GM23248 (cell line): ENCODE data around the gene PLXDC2. TPM values are rescaled to one million over a fixed set of nuclear protein-coding genes. Genes with fewer than 3 reads are reported as not detected.
A peak's percentile ranks its signal among the peaks of the same experiment; 100 is the strongest.

Experiments used
- DNase-seq: peaks from one replicate; pipeline ENCODE4 v3.0.0-alpha.2; 2015
- H2AFZ ChIP-seq: fragments of 200-600 bp; sonication (generic); 2 replicates; pipeline ENCODE4 v1.6.1; 2016; ENCODE audit warnings: antibody characterized with exemption
- H3F3A ChIP-seq: fragments of 200-600 bp; sonication (generic); 2 replicates; pipeline ENCODE4 v1.6.1; 2016; ENCODE audit warnings: mild to moderate bottlenecking, antibody characterized with exemption, mixed run types; ENCODE audit not compliant: insufficient read depth
- H3K27ac ChIP-seq: fragments of 200-600 bp; sonication (generic); 2 replicates; pipeline ENCODE4 v1.5.1; 2016; ENCODE audit warnings: mild to moderate bottlenecking
- H3K27me3 ChIP-seq: fragments of 200-600 bp; sonication (generic); replicated peaks from 2 replicates; pipeline ENCODE4 v1.6.1; 2016; ENCODE audit warnings: mild to moderate bottlenecking; ENCODE audit not compliant: insufficient read depth
- H3K36me3 ChIP-seq: fragments of 200-600 bp; sonication (generic); 2 replicates; pipeline ENCODE4 v1.6.1; 2016; ENCODE audit warnings: low read depth, mild to moderate bottlenecking
- H3K4me1 ChIP-seq: fragments of 200-600 bp; sonication (generic); 2 replicates; pipeline ENCODE4 v1.6.1; 2016; ENCODE audit warnings: mild to moderate bottlenecking; ENCODE audit not compliant: insufficient read depth
- H3K4me2 ChIP-seq: fragments of 200-600 bp; sonication (generic); one replicate; pipeline ENCODE4 v1.6.1; 2016; ENCODE audit warnings: mild to moderate bottlenecking; ENCODE audit not compliant: unreplicated experiment
- H3K4me3 ChIP-seq: fragments of 200-600 bp; sonication (generic); 2 replicates; pipeline ENCODE4 v1.5.1; 2016; ENCODE audit warnings: mild to moderate bottlenecking
- H3K79me2 ChIP-seq: fragments of 200-600 bp; sonication (generic); 2 replicates; pipeline ENCODE4 v1.6.1; 2016; ENCODE audit warnings: mild to moderate bottlenecking; ENCODE audit not compliant: insufficient read depth
- H3K9ac ChIP-seq: fragments of 200-600 bp; sonication (generic); 2 replicates; pipeline ENCODE4 v1.6.1; 2016; ENCODE audit warnings: mild to moderate bottlenecking
- H3K9me2 ChIP-seq: fragments of 200-600 bp; sonication (generic); 2 replicates; pipeline ENCODE4 v1.6.1; 2016; ENCODE audit warnings: mixed run types, mild to moderate bottlenecking, moderate library complexity; ENCODE audit not compliant: insufficient read depth
- H3K9me3 ChIP-seq: fragments of 200-600 bp; sonication (generic); one replicate; pipeline ENCODE4 v1.6.1; 2017; ENCODE audit warnings: low read depth
- H4K20me1 ChIP-seq: fragments of 200-600 bp; sonication (generic); 2 replicates; pipeline ENCODE4 v1.6.0; 2016; ENCODE audit not compliant: insufficient read depth
- EZH2 ChIP-seq: fragments of 200-600 bp; sonication (generic); IDR thresholded peaks from 2 replicates; pipeline ENCODE4 v1.6.1; 2018; ENCODE audit warnings: antibody characterized with exemption, mild to moderate bottlenecking; ENCODE audit not compliant: insufficient read depth, poor library complexity, severe bottlenecking
- EZH2phosphoT487 ChIP-seq: fragments of 200-600 bp; sonication (generic); IDR thresholded peaks from 2 replicates; pipeline ENCODE4 v1.6.1; 2018; ENCODE audit warnings: antibody characterized with exemption, moderate library complexity, mild to moderate bottlenecking, low read depth; ENCODE audit not compliant: insufficient read depth
- WGBS, 2 experiments: methylation state at CpG; one replicate each; pipeline ENCODE4 v1.1.6; 2015 to 2017; ENCODE audit warnings: low lambda C conversion rate in 2 of 2, low coverage in 1 of 2; ENCODE audit errors: missing lambda C conversion rate in 2 of 2; 5-methylcytosine and 5-hydroxymethylcytosine counted together
- in situ Hi-C: fragments of 300-500 bp; cut with MboI; formaldehyde crosslinking; loops from 2 replicates; pipeline ENCODE4 v1.15.0; 2020
- polyA plus RNA-seq: library from polyadenylated mRNA; unstranded; fragments of >200 nt; fragmentation: Nextera tagmentation; extraction: Ambion mirVana; gene quantifications from 2 replicates; pipeline ENCODE4 v1.2.1, GENCODE V29; 2016
- total RNA-seq: library from RNA; depleted of rRNA; stranded (reverse); fragments of >200 nt; shearing (Covaris generic); gene quantifications from 2 replicates; pipeline ENCODE4 v1.2.3, GENCODE V29; 2014

The PLXDC2 gene
- total and polyA plus RNA-seq, 2 experiments from 2014 or later, result 0.81 to 2.3 TPM

- no peak overlapping the region for H3K9ac ChIP-seq
- DNase-seq, result peak; percentile 10
- no peak for TF ChIP-seq EZH2
- no peak for TF ChIP-seq EZH2phosphoT487
- no peaks in the 10 kb centered on the region for H3K9me2 ChIP-seq
- WGBS, 2 experiments, result 59 to 81% methylated on average over 1 of the region's 1 CpG
- no peaks in the 10 kb centered on the region for H3K27me3 ChIP-seq
- in situ Hi-C loops, result no loop called here
- H3K4me2 ChIP-seq, result no peak overlapping the region
- no peaks in the 10 kb centered on the region for H3K4me1 ChIP-seq
- H3F3A ChIP-seq, result no peaks in the 10 kb centered on the region
- H2AFZ ChIP-seq, result no peak overlapping the region
- no peak overlapping the region for H3K27ac ChIP-seq
- H3K36me3 ChIP-seq, result no peaks in the 10 kb centered on the region
- no peaks in the 10 kb centered on the region for H3K9me3 ChIP-seq
- no peak overlapping the region for H3K4me3 ChIP-seq
- no peaks in the 10 kb centered on the region for H3K79me2 ChIP-seq
- no peaks in the 10 kb centered on the region for H4K20me1 ChIP-seq
These were observed 88.0 kb downstream of the PLXDC2 start for GRCh38 chr10:19904202-19904661.

- Histone ChIP-seq H3K4me2 (no peak overlapping the region), H2AFZ (no peak overlapping the region), H3K27ac (no peak overlapping the region), H3F3A (no peaks in the 10 kb centered on the region), H3K9me3 (no peaks in the 10 kb centered on the region), H3K4me3 (no peak overlapping the region), H3K9ac (no peak overlapping the region), H3K36me3 (no peaks in the 10 kb centered on the region), H3K9me2 (no peaks in the 10 kb centered on the region), H3K79me2 (no peaks in the 10 kb centered on the region), H3K4me1 (no peaks in the 10 kb centered on the region), H4K20me1 (no peaks in the 10 kb centered on the region), H3K27me3 (no peaks in the 10 kb centered on the region)
- 60 to 66% methylated on average over 5 of the region's 5 CpGs for WGBS, 2 experiments
- no peak for DNase-seq
- TF ChIP-seq EZH2phosphoT487 (no peak), EZH2 (no peak)
- in situ Hi-C loops, result no loop called here
These were observed 90.0 kb downstream of the PLXDC2 start for GRCh38 chr10:19906108-19906791.

- 24 to 34% methylated on average over 3 of the region's 3 CpGs for WGBS, 2 experiments
- Histone ChIP-seq H3K4me3 (no peak overlapping the region), H3F3A (no peaks in the 10 kb centered on the region), H2AFZ (no peak overlapping the region), H3K9me2 (no peaks in the 10 kb centered on the region), H4K20me1 (no peaks in the 10 kb centered on the region), H3K9ac (no peak overlapping the region), H3K36me3 (no peaks in the 10 kb centered on the region), H3K27me3 (no peaks in the 10 kb centered on the region), H3K4me1 (no peaks in the 10 kb centered on the region), H3K9me3 (no peaks in the 10 kb centered on the region), H3K79me2 (no peaks in the 10 kb centered on the region), H3K4me2 (no peak overlapping the region), H3K27ac (no peak overlapping the region)
- in situ Hi-C loops, result no loop called here
- no peak for DNase-seq
- TF ChIP-seq EZH2, result no peak
These were observed 92.9 kb downstream of the PLXDC2 start for GRCh38 chr10:19908991-19909696.

GRCh38 chr10:19911886-19912285, 95.7 kb downstream of the PLXDC2 start:
- H3K9ac ChIP-seq, result no peak overlapping the region
- H2AFZ ChIP-seq, result no peak overlapping the region
- no peaks in the 10 kb centered on the region for H3K36me3 ChIP-seq
- no peak for TF ChIP-seq EZH2
- no peak for TF ChIP-seq EZH2phosphoT487
- H3K4me1 ChIP-seq, result no peaks in the 10 kb centered on the region
- H3F3A ChIP-seq, result no peaks in the 10 kb centered on the region
- DNase-seq, result no peak
- no peaks in the 10 kb centered on the region for H3K27me3 ChIP-seq
- H3K27ac ChIP-seq, result no peak overlapping the region
- peaks cover 5% of the 10 kb centered on the region for H3K9me3 ChIP-seq
- WGBS, 2 experiments, result 3 to 9% methylated on average over 2 of the region's 2 CpGs
- no peak overlapping the region for H3K4me3 ChIP-seq
- H3K9me2 ChIP-seq, result no peaks in the 10 kb centered on the region
- in situ Hi-C loops, result no loop called here
- no peaks in the 10 kb centered on the region for H4K20me1 ChIP-seq
- H3K4me2 ChIP-seq, result no peak overlapping the region
- H3K79me2 ChIP-seq, result no peaks in the 10 kb centered on the region
